Right atrium auricular region (tissue), 2 donors: ENCODE data around the gene THAP10. TPM values are rescaled to one million over a fixed set of nuclear protein-coding genes. Genes with fewer than 3 reads are reported as not detected.

ENCODE experiments used
- DNase-seq: peaks from one replicate; pipeline ENCODE4 v3.0.0-alpha.2; 2019; ENCODE audit warnings: low spot score
- H3K27ac ChIP-seq, 2 donors: fragments of 200-600 bp; sonication (generic); 1 replicate in 1 of 2; 2 replicates in 1 of 2; pipeline ENCODE4 v1.5.1; 2016 to 2019
- H3K27me3 ChIP-seq, 2 donors: fragments of 200-600 bp; sonication (generic); one replicate each; pipeline versions ENCODE4 v1.5.1 to v1.6.0; 2017 to 2019
- H3K36me3 ChIP-seq: fragments of 200-600 bp; sonication (generic); one replicate; pipeline ENCODE4 v1.5.1; 2016
- H3K4me1 ChIP-seq, 2 donors: fragments of 200-600 bp; sonication (generic); one replicate each; pipeline versions ENCODE4 v1.5.1 to v1.6.0; 2017 to 2019
- H3K4me3 ChIP-seq, 2 donors: fragments of 200-600 bp; sonication (generic); 1 replicate in 1 of 2; 2 replicates in 1 of 2; pipeline ENCODE4 v1.5.1; 2017 to 2019; ENCODE audit warnings: mild to moderate bottlenecking in 1 of 2, moderate library complexity in 1 of 2
- H3K9me3 ChIP-seq, 2 donors: fragments of 200-600 bp; sonication (generic); one replicate each; pipeline ENCODE4 v1.5.1; 2019
- CTCF ChIP-seq, 2 donors: fragments of 200-600 bp; sonication (generic); IDR thresholded peaks; one replicate each; pipeline ENCODE4 v1.5.1; 2019; ENCODE audit warnings: antibody characterized with exemption in 2 of 2
- total RNA-seq, 2 donors: library from RNA; depleted of rRNA; stranded (reverse); fragments of >200 nt; gene quantifications; one replicate each; pipeline ENCODE4 v1.1.0, GENCODE V29; 2016

The THAP10 gene
- total RNA-seq, 2 donors from 2014 or later: 3.1 to 6.3 TPM

GRCh38 chr15:70916531-70916930 is 24.3 kb upstream of the THAP10 start:
- Histone ChIP-seq H3K9me3 (no peaks in the 10 kb centered on the region), H3K27me3 (no peaks in the 10 kb centered on the region), H3K4me3 (no peak overlapping the region), H3K36me3 (peaks cover 4% of the 10 kb centered on the region), H3K4me1 (no peaks in the 10 kb centered on the region), H3K27ac (no peak overlapping the region)
- no peak for TF ChIP-seq CTCF (IDR thresholded peaks at IDR 0.05)
- DNase-seq: no peak

GRCh38 chr15:70912187-70912586 is 20.0 kb upstream of the THAP10 start:
- H3K36me3 ChIP-seq: peaks cover 4% of the 10 kb centered on the region
- no peaks in the 10 kb centered on the region for H3K4me1 ChIP-seq
- H3K27ac ChIP-seq: no peak overlapping the region
- peaks cover 9 to 13% of the 10 kb centered on the region in 2 donors for H3K9me3 ChIP-seq
- no peak for TF ChIP-seq CTCF (IDR thresholded peaks at IDR 0.05)
- DNase-seq: no peak
- no peak overlapping the region for H3K4me3 ChIP-seq
- no peaks in the 10 kb centered on the region for H3K27me3 ChIP-seq

- no peak for TF ChIP-seq CTCF (IDR thresholded peaks at IDR 0.05)
- peaks cover 9 to 17% of the 10 kb centered on the region in 2 donors for H3K9me3 ChIP-seq
- no peak for DNase-seq
- H3K27me3 ChIP-seq: no peaks in the 10 kb centered on the region
- no peak overlapping the region for H3K4me3 ChIP-seq
- no peak overlapping the region for H3K27ac ChIP-seq
- peaks cover 4% of the 10 kb centered on the region for H3K36me3 ChIP-seq
- no peaks in the 10 kb centered on the region for H3K4me1 ChIP-seq
Measured at GRCh38 chr15:70910958-70911357, 18.7 kb upstream of the THAP10 start.

- H3K36me3 ChIP-seq: no peaks in the 10 kb centered on the region
- no peaks in the 10 kb centered on the region for H3K27me3 ChIP-seq
- H3K27ac ChIP-seq: no peak overlapping the region
- H3K9me3 ChIP-seq: peaks cover 9 to 17% of the 10 kb centered on the region in 2 donors
- no peaks in the 10 kb centered on the region for H3K4me1 ChIP-seq
- H3K4me3 ChIP-seq: no peak overlapping the region
- DNase-seq: no peak
- no peak for TF ChIP-seq CTCF (IDR thresholded peaks at IDR 0.05)
Measured at GRCh38 chr15:70907784-70908471, 15.7 kb upstream of the THAP10 start.

GRCh38 chr15:70906842-70907241 is 14.6 kb upstream of the THAP10 start:
- Histone ChIP-seq H3K27me3 (no peaks in the 10 kb centered on the region), H3K27ac (no peak overlapping the region), H3K4me1 (no peaks in the 10 kb centered on the region), H3K9me3 (peaks cover 9 to 17% of the 10 kb centered on the region in 2 donors), H3K36me3 (peaks cover 3% of the 10 kb centered on the region), H3K4me3 (no peak overlapping the region)
- no peak for DNase-seq
- no peak for TF ChIP-seq CTCF (IDR thresholded peaks at IDR 0.05)

GRCh38 chr15:70902107-70902506 is 9.9 kb upstream of the THAP10 start:
- no peak for TF ChIP-seq CTCF (IDR thresholded peaks at IDR 0.05)
- Histone ChIP-seq H3K4me3 (no peak overlapping the region), H3K27me3 (no peaks in the 10 kb centered on the region), H3K27ac (no peak overlapping the region), H3K36me3 (peaks cover 8% of the 10 kb centered on the region), H3K4me1 (no peaks in the 10 kb centered on the region), H3K9me3 (peaks cover 0 to 3% of the 10 kb centered on the region in 2 donors)
- no peak for DNase-seq
